Dorsolateral prefrontal cortex (tissue), 118 donors: ENCODE data around the gene TRIM64C. TPM values are rescaled to one million over a fixed set of nuclear protein-coding genes. Genes with fewer than 3 reads are reported as not detected.

Experiments used
- total RNA-seq, 120 experiments: library from RNA; stranded (reverse); gene quantifications; one replicate each; pipeline versions ENCODE4 v1.2.3 to v1.2.4, GENCODE V29; 2022

Gene TRIM64C
- total RNA-seq, 120 experiments from 2014 or later, result not detected

Other genes starting within 250 kb of the TRIM64C start
- under 1 TPM in 1 of 120 experiments, not detected in 119; 0.36 TPM for gene TRIM51G, start 75.2 kb downstream of the TRIM64C start, total RNA-seq
- gene TRIM49B, start 30.3 kb downstream of the TRIM64C start, total RNA-seq, result under 1 TPM in 2 of 120 experiments, not detected in 118; 0.54 to 0.56 TPM
- 100 to 1,000 TPM in 10 of 120 experiments, 10 to 100 TPM in 102, 1 to 10 TPM in 8; 3.5 to 197 (median 44.0) TPM for gene FOLH1, start 149.5 kb upstream of the TRIM64C start, total RNA-seq